HG02798 (cell line): ENCODE results near the gene FAM234A.
"Not testable (repeated sequence)": the region's sequence is repeated elsewhere in the genome, so short reads cannot be mapped to it uniquely, and the experiment has no call there.

Experiments
- ATAC-seq: cut with Tn5 transposase; IDR thresholded peaks from one replicate; pipeline ENCODE4 v1.9.1; 2021; ENCODE audit warnings: mild to moderate bottlenecking; ENCODE audit not compliant: unreplicated experiment, poor library complexity

The FAM234A gene

GRCh38 chr16:230351-230750 lies 4.3 kb upstream of the FAM234A start:
- not testable (repeated sequence) for ATAC-seq

- no peak for ATAC-seq
These were observed 3.7 kb upstream of the FAM234A start for GRCh38 chr16:230949-231348.

- no peak for ATAC-seq
These were observed 5.3 kb downstream of the FAM234A start for GRCh38 chr16:239948-240277.

GRCh38 chr16:240559-240958 lies 5.9 kb downstream of the FAM234A start:
- no peak for ATAC-seq

GRCh38 chr16:242281-242680 lies 7.7 kb downstream of the FAM234A start:
- ATAC-seq, result no peak

- no peak for ATAC-seq
These were observed 8.7 kb downstream of the FAM234A start for GRCh38 chr16:243348-243747.

- no peak for ATAC-seq
These were observed 10.5 kb downstream of the FAM234A start for GRCh38 chr16:245105-245504.

GRCh38 chr16:247027-247426 lies 12.4 kb downstream of the FAM234A start:
- ATAC-seq, result no peak

- no peak for ATAC-seq
These were observed 14.8 kb downstream of the FAM234A start for GRCh38 chr16:249431-249830.

GRCh38 chr16:252366-253337 lies 18.0 kb downstream of the FAM234A start:
- ATAC-seq, result no peak

- no peak for ATAC-seq
These were observed 19.2 kb downstream of the FAM234A start for GRCh38 chr16:253833-254232.

- ATAC-seq, result no peak
These were observed 19.8 kb downstream of the FAM234A start for GRCh38 chr16:254461-254860.

- no peak for ATAC-seq
These were observed 20.6 kb downstream of the FAM234A start for GRCh38 chr16:255183-255582.

- not testable (repeated sequence) for ATAC-seq
These were observed 23.5 kb downstream of the FAM234A start for GRCh38 chr16:258091-258490.

GRCh38 chr16:259226-259625 lies 24.6 kb downstream of the FAM234A start:
- ATAC-seq, result no peak

GRCh38 chr16:259814-260253 lies 25.2 kb downstream of the FAM234A start:
- ATAC-seq, result no peak

GRCh38 chr16:260326-260725 lies 25.7 kb downstream of the FAM234A start:
- no peak for ATAC-seq

GRCh38 chr16:261031-261691 lies 26.5 kb downstream of the FAM234A start:
- no peak for ATAC-seq

- no peak for ATAC-seq
These were observed 27.6 kb downstream of the FAM234A start for GRCh38 chr16:262121-262745.

GRCh38 chr16:263182-263774 lies 28.7 kb downstream of the FAM234A start:
- ATAC-seq, result no peak

GRCh38 chr16:263944-264343 lies 29.3 kb downstream of the FAM234A start:
- no peak for ATAC-seq
